K562 (cell line): ENCODE data around the gene LMOD1. TPM values are rescaled to one million over a fixed set of nuclear protein-coding genes. Genes with fewer than 3 reads are reported as not detected.

Source experiments
- ADNP ChIP-seq: fragments of 200-800 bp; sonication (Bioruptor generic); IDR thresholded peaks from 2 replicates; pipeline ENCODE4 v1.6.1; 2016; ENCODE audit warnings: missing genetic modification characterization, missing compliant biosample characterization
- HDGF ChIP-seq: fragments of 450-650 bp; IDR thresholded peaks from 2 replicates; pipeline ENCODE4 v1.6.1; 2016
- HMG20B ChIP-seq: fragments of 250-450 bp; sonication (Bioruptor Pico); IDR thresholded peaks from 2 replicates; pipeline ENCODE4 v1.5.0; 2021; ENCODE audit warnings: mild to moderate bottlenecking
- MGA ChIP-seq: fragments of 450-650 bp; IDR thresholded peaks from 2 replicates; pipeline ENCODE4 v1.6.1; 2016; ENCODE audit warnings: mild to moderate bottlenecking, moderate library complexity
- MIER1 ChIP-seq: fragments of 450-650 bp; IDR thresholded peaks from 2 replicates; pipeline ENCODE4 v1.6.1; 2016; ENCODE audit warnings: antibody characterized with exemption, mild to moderate bottlenecking, low read depth
- NFYB ChIP-seq: IDR thresholded peaks from 2 replicates; pipeline ENCODE4 v1.6.1; 2011; ENCODE audit warnings: mild to moderate bottlenecking, moderate library complexity; ENCODE audit not compliant: insufficient read length; ENCODE audit errors: extremely low read depth
- NR0B1 ChIP-seq: fragments of 450-650 bp; IDR thresholded peaks from one replicate; pipeline ENCODE4 v1.6.1; 2018; ENCODE audit warnings: mild to moderate bottlenecking, moderate library complexity; ENCODE audit not compliant: partially characterized antibody
- SETDB1 ChIP-seq: IDR thresholded peaks from one replicate; pipeline ENCODE4 v1.6.1; 2012; ENCODE audit warnings: low read length, control low read depth, inconsistent platforms
- SUPT5H ChIP-seq: fragments of 450-650 bp; IDR thresholded peaks from 2 replicates; pipeline ENCODE4 v1.6.1; 2016
- TFE3 ChIP-seq: fragments of 450-650 bp; formaldehyde crosslinking; IDR thresholded peaks from 2 replicates; pipeline ENCODE4 v1.4.0; 2020; ENCODE audit warnings: mild to moderate bottlenecking, mixed read lengths
- ZBTB43 ChIP-seq: sonication (generic); formaldehyde crosslinking; IDR thresholded peaks from 2 replicates; pipeline ENCODE4 v1.8.0; 2023; ENCODE audit warnings: mild to moderate bottlenecking, missing genetic modification reagents
- polyA plus RNA-seq, 8 experiments: library from polyadenylated mRNA; depleted of rRNA in 4 of 8; stranded (reverse) in 5 of 8; unstranded in 3 of 8; fragments of >200 nt; fragmentation: Nextera tagmentation in 2 of 8; fragmentation: Illumina TruSeq in 1 of 8; extraction: Ambion mirVana in 2 of 8; extraction: Trizol in 1 of 8; gene quantifications; 2 replicates each; pipeline versions ENCODE4 v1.2.1 to v1.2.3, GENCODE V29; 2011 to 2014; ENCODE audit warnings: inconsistent platforms in 1 of 8, missing spikeins in 1 of 8
- total RNA-seq, 7 experiments: library from RNA; depleted of rRNA in 6 of 7; stranded (reverse); fragments of >200 nt in 6 of 7; fragmentation: Illumina TruSeq in 2 of 7; extraction: Trizol in 2 of 7; gene quantifications; 2 replicates each; pipeline versions ENCODE4 v1.2.1 to v1.2.3, GENCODE V29; 2011 to 2021; ENCODE audit warnings: low replicate concordance in 1 of 7

The LMOD1 gene
- total and polyA plus RNA-seq, 9 of the 15 experiments (the other 6 are each of a cell fraction or from before 2014, with no cell fraction given) = 0.03 to 0.54 (median 0.38) TPM; not detected in 1

GRCh38 chr1:201954263-201955008, 8.1 kb upstream of the LMOD1 start (continued):
- TF ChIP-seq MGA (peak; percentile 49), ADNP (tag) (peak; percentile 94), HDGF (peak; percentile 27; the same call in 1 of the 2 replicates), SUPT5H (no peak), SETDB1 (no peak), MIER1 (peak; percentile 80; the same call in 1 of the 2 replicates), TFE3 (CRISPR knock-in tag) (peak; percentile 54), NFYB (no peak), NR0B1 (no peak), HMG20B (no peak), ZBTB43 (CRISPR knock-in tag) (no peak)
